Measurements from ENCODE around the gene XIRP1. TPM values are rescaled to one million over a fixed set of nuclear protein-coding genes. Genes with fewer than 3 reads are reported as not detected.
"Not testable (repeated sequence)": the region's sequence is repeated elsewhere in the genome, so short reads cannot be mapped to it uniquely, and the experiment has no call there.

The XIRP1 gene
- polyA plus RNA-seq, 1 experiment = 0.04 TPM

DNA sequence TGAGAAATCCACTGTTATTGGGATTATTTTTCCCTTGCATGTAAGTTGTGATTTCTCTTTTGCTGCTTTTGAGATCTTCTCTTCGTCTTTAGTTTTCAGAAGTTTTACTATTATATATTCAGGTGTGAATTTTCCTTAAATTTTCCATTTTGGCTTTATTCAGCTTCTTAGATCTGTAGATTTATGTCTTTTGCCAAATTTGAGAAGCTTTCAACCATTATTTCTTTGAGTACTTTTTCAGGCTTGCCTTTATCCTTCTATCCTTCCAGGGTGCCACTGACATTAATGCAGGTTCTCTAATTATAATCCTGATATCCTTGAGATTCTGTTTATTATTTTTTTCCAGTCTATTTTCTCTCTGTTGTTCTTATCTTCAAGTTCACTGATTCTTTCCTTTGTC is 38.1 kb upstream of the XIRP1 start:
- H3K27me3 ChIP-seq (ENCODE audit: control insufficient read depth, insufficient read depth, low read length) = peaks cover 16% of the 10 kb centered on the region
- CTCF ChIA-PET = interaction anchor here (0.7 kb wide), 1 partner anchor 144 kb away, joined by 4 read pairs; no protein-coding TSS in a partner anchor
- TF ChIP-seq, protein P1, sequence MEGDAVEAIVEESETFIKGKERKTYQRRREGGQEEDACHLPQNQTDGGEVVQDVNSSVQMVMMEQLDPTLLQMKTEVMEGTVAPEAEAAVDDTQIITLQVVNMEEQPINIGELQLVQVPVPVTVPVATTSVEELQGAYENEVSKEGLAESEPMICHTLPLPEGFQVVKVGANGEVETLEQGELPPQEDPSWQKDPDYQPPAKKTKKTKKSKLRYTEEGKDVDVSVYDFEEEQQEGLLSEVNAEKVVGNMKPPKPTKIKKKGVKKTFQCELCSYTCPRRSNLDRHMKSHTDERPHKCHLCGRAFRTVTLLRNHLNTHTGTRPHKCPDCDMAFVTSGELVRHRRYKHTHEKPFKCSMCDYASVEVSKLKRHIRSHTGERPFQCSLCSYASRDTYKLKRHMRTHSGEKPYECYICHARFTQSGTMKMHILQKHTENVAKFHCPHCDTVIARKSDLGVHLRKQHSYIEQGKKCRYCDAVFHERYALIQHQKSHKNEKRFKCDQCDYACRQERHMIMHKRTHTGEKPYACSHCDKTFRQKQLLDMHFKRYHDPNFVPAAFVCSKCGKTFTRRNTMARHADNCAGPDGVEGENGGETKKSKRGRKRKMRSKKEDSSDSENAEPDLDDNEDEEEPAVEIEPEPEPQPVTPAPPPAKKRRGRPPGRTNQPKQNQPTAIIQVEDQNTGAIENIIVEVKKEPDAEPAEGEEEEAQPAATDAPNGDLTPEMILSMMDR (IDR thresholded peaks at IDR 0.05; ENCODE audit: insufficient read depth, low read depth, low read length) = no peak
- H3K36me3 ChIP-seq (ENCODE audit: control insufficient read depth, insufficient read depth, low read length) = no peaks in the 10 kb centered on the region
- H3K4me3 ChIP-seq (ENCODE audit: low read depth, low read length) = no peak overlapping the region
- DNase-seq (ENCODE audit: low read depth) = no peak
- POLR2A ChIA-PET = no interaction called here

DNA sequence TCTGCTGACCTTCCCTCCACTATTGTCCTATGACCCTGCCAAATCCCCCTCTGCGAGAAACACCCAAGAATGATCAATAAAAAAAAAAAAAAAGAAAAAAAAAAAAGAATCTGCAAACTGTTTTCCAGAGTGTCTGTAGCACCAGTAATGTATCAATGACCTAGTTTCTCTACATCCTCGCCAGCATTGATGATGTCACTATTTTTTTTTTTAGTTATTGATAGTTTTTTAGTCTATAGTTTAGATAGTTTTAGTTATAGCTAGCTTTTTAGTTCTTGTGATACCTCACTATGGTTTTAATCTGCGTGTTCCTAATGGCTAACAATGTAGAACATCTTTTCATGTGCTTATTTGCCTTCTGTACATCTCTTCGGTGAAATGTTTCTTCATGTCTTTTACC is 36.1 kb upstream of the XIRP1 start:
- H3K36me3 ChIP-seq (ENCODE audit: control insufficient read depth, insufficient read depth, low read length) = no peaks in the 10 kb centered on the region
- H3K27me3 ChIP-seq (ENCODE audit: control insufficient read depth, insufficient read depth, low read length) = peaks cover 15% of the 10 kb centered on the region
- TF ChIP-seq, protein P1 (IDR thresholded peaks at IDR 0.05; ENCODE audit: insufficient read depth, low read depth, low read length) = no peak
- no peak for DNase-seq (ENCODE audit: low read depth)
- no peak overlapping the region for H3K4me3 ChIP-seq (ENCODE audit: low read depth, low read length)
- CTCF ChIA-PET = interaction anchor here (1.1 to 1.4 kb wide), 2 partner anchors 60 to 64 kb away, joined by 3 read pairs; no protein-coding TSS in a partner anchor
- POLR2A ChIA-PET = no interaction called here

DNA sequence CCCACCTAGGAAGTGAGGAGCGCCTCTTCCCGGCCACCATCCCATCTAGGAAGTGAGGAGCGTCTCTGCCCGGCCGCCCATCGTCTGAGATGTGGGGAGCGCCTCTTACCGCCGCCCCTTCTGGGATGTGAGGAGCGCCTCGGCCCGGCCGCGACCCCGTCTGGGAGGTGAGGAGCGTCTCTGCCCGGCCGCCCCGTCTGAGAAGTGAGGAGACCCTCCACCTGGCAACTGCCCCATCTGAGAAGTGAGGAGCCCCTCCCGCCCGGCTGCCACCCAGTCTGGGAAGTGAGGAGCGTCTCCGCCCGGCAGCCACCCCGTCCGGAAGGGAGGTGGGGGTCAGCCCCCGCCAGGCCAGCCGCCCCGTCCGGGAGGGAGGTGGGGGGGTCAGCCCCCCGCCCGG is 35.2 kb upstream of the XIRP1 start:
- POLR2A ChIA-PET; H3K36me3 ChIP-seq (ENCODE audit: control insufficient read depth, insufficient read depth, low read length); DNase-seq (ENCODE audit: low read depth); H3K4me3 ChIP-seq (ENCODE audit: low read depth, low read length); CTCF ChIA-PET; H3K27me3 ChIP-seq (ENCODE audit: control insufficient read depth, insufficient read depth, low read length): not testable (repeated sequence)

DNA sequence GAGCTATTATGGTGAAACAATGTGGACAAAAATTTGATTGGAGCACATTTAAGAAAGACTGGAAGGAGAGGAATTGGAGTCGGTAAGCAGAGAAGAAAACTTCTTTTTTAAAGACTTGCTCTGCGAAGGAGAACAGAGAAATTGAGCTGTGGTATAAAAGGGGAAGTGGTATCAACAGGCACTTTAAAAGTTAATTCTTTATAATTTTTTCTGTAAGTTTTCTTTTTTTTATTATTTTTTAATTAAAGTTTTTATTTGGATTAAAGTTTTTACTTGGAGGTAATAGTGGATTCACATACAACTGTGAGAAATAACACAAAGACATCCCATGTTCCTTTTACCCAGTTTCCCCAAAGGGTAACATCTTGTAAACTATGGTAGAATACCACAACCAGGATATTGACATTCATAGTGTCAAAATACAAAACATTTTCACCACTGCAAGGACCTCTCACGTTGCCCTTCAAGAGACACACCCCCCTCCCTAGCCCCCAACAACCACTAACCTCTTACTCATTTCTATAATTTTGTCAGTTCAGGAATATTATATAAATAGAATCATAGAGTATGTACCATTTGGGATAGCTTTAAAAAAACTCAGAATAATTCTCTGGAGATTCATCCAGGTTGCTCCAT is 33.8 kb upstream of the XIRP1 start:
- ChIA-PET POLR2A (no interaction called here), CTCF (interaction anchor here (1.0 to 1.2 kb wide), 3 partner anchors 15 to 62 kb away, joined by 3 to 4 read pairs (median 3); no protein-coding TSS in a partner anchor)
- no peak for DNase-seq (ENCODE audit: low read depth)
- Histone ChIP-seq H3K27me3 (ENCODE audit: control insufficient read depth, insufficient read depth, low read length) (peaks cover 2% of the 10 kb centered on the region), H3K36me3 (ENCODE audit: control insufficient read depth, insufficient read depth, low read length) (no peaks in the 10 kb centered on the region), H3K4me3 (ENCODE audit: low read depth, low read length) (no peak overlapping the region)
- TF ChIP-seq, protein P1 (IDR thresholded peaks at IDR 0.05; ENCODE audit: insufficient read depth, low read depth, low read length) = no peak

DNA sequence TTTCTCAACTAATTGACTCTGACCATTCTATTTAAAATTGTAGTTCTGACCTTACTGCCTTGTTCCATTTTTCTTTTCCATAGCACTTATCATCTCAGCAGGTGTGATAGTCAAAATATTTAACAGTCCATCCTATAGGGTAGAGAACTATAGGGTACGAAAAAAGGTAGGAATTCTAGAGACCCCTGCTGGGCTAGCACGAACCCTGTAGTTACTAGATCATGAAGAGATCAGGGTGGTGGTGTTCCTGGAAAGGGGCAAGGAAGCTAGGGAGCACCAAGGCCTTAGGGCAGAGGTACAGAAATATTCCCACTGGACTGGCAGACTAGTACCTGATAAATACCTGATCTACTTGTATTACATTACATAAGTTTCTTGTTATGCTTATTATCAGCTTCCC is 31.9 kb upstream of the XIRP1 start:
- POLR2A ChIA-PET = no interaction called here

More for the DNA sequence above, 31.9 kb upstream of the XIRP1 start:
- Histone ChIP-seq H3K36me3 (ENCODE audit: control insufficient read depth, insufficient read depth, low read length) (no peaks in the 10 kb centered on the region), H3K27me3 (ENCODE audit: control insufficient read depth, insufficient read depth, low read length) (peaks cover 3% of the 10 kb centered on the region; the same call in 1 of the 2 replicates), H3K4me3 (ENCODE audit: low read depth, low read length) (no peak overlapping the region)
- DNase-seq (ENCODE audit: low read depth) = no peak
- TF ChIP-seq, protein P1 (IDR thresholded peaks at IDR 0.05; ENCODE audit: insufficient read depth, low read depth, low read length) = no peak
- CTCF ChIA-PET = interaction anchor here (1.0 kb wide), 1 partner anchor 97 kb away, joined by 3 read pairs; no protein-coding TSS in a partner anchor

Measured in BJ (cell line).